Body of pancreas (tissue), 4 donors: ENCODE measurements around the gene DCHS1.

ENCODE experiments used
- POLR2A ChIP-seq, 3 donors: fragments of 450-650 bp; IDR thresholded peaks; one replicate each; pipeline ENCODE4 v1.6.1; 2016; ENCODE audit warnings: antibody characterized with exemption in 3 of 3, mild to moderate bottlenecking in 2 of 3
- TF ChIP-seq, protein P1 (sequence below), 7 experiments: fragments of 450-650 bp in 4 of 7; fragments of 200-600 bp in 3 of 7; sonication (generic) in 3 of 7; IDR thresholded peaks; one replicate each; pipeline ENCODE4 v1.5.1; 2016 to 2019; ENCODE audit warnings: antibody characterized with exemption in 7 of 7

DNA sequence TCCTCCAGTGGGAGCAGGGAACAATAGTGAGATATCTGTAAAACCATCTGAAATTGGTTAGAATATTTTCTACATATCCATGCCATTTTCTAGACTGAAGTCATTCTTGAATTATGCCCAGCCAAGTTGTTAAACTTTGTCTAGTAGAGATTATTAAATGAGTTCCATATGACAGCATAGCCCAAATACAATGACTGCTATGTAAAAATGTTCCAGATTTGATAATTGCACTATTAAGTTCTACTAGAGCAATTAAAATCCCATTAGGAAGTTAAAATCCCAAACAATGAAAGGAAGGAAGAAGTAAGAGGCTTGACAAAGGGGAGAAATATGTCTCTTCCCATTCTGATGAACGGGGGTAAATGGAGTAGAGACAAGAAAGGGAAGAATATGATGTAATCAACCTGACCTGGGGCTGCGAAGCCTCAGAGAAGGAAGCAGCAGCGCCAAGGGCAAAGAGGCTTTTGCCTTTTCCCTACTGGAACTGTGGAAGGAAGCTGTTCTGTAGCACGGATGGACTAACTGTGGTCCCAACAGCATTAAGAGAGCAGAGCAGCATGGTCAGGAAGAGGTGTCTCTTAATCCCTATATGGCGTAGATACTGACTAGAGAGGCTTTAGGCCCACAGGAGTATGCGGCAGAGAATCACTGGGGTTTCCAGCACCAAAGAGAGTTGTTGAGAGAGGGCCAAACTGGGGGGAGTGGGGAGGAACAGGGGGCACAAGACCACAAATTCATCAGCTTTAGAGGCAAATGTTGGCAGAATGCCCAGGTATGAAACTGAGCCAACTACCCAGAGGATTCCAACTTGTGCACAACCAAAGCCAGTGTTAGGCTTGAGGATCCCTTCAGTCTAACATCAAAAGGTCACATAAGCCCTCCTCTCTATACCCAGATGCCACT lies 78.9 kb downstream of the DCHS1 start:
- TF ChIP-seq, protein P1, sequence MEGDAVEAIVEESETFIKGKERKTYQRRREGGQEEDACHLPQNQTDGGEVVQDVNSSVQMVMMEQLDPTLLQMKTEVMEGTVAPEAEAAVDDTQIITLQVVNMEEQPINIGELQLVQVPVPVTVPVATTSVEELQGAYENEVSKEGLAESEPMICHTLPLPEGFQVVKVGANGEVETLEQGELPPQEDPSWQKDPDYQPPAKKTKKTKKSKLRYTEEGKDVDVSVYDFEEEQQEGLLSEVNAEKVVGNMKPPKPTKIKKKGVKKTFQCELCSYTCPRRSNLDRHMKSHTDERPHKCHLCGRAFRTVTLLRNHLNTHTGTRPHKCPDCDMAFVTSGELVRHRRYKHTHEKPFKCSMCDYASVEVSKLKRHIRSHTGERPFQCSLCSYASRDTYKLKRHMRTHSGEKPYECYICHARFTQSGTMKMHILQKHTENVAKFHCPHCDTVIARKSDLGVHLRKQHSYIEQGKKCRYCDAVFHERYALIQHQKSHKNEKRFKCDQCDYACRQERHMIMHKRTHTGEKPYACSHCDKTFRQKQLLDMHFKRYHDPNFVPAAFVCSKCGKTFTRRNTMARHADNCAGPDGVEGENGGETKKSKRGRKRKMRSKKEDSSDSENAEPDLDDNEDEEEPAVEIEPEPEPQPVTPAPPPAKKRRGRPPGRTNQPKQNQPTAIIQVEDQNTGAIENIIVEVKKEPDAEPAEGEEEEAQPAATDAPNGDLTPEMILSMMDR (IDR thresholded peaks at IDR 0.05): no peak
- TF ChIP-seq POLR2A (IDR thresholded peaks at IDR 0.05): no peak
